Measurements from ENCODE around the gene TMEM235.

GRCh38 chr17:78249074-78249817 is 17.8 kb downstream of the TMEM235 start:
- no peak for TF ChIP-seq PKNOX1 (IDR thresholded peaks at IDR 0.05)
- no peak for TF ChIP-seq ELF4 (IDR thresholded peaks at IDR 0.05)
- no peak for TF ChIP-seq BHLHE40 (IDR thresholded peaks at IDR 0.05; ENCODE audit: borderline replicate concordance)
- no peak for TF ChIP-seq SUZ12 (IDR thresholded peaks at IDR 0.05)
- TF ChIP-seq TARDBP (IDR thresholded peaks at IDR 0.05), result no peak
- no peak for TF ChIP-seq LEF1 (IDR thresholded peaks at IDR 0.05; ENCODE audit: borderline replicate concordance)
- no peak for TF ChIP-seq HDGF (IDR thresholded peaks at IDR 0.05; ENCODE audit: borderline replicate concordance)
- TF ChIP-seq ARNT (IDR thresholded peaks at IDR 0.05), result no peak
